ENCODE results near the gene ADORA1.

DNA sequence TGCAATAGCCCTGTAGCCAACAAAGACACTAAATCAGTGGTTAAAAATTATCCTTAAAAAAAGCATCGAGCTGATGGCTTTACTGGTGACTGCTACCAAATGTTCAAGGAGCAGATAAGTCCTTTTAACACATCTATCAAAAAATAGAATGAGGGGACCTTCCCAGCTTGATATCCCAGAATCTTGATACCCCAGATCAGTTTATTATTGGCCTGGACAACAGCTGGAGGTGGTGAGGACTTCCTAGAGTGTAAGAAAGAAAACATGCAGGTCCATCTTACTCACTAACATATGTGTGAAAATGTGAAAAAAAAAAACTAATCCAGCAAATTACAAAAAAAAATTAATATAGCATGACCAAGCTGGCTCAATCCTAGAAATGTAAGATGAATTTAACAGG, 80.7 kb downstream of the ADORA1 start:
- no peak for TF ChIP-seq ZNF292 (tag by site-specific recombination; IDR thresholded peaks at IDR 0.05; ENCODE audit: borderline replicate concordance, low read depth)
- TF ChIP-seq ZNF266 (tag by site-specific recombination; IDR thresholded peaks at IDR 0.05; ENCODE audit: low read depth), result no peak
- no peak for TF ChIP-seq KLF10 (tag by site-specific recombination; IDR thresholded peaks at IDR 0.05)
- TF ChIP-seq, protein P1, sequence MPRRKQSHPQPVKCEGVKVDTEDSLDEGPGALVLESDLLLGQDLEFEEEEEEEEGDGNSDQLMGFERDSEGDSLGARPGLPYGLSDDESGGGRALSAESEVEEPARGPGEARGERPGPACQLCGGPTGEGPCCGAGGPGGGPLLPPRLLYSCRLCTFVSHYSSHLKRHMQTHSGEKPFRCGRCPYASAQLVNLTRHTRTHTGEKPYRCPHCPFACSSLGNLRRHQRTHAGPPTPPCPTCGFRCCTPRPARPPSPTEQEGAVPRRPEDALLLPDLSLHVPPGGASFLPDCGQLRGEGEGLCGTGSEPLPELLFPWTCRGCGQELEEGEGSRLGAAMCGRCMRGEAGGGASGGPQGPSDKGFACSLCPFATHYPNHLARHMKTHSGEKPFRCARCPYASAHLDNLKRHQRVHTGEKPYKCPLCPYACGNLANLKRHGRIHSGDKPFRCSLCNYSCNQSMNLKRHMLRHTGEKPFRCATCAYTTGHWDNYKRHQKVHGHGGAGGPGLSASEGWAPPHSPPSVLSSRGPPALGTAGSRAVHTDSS (tag by site-specific recombination; IDR thresholded peaks at IDR 0.05), result no peak

Measured in HEK293 (cell line).